Measurements from ENCODE around the gene MAN1A2. TPM values are rescaled to one million over a fixed set of nuclear protein-coding genes. Genes with fewer than 3 reads are reported as not detected.

MAN1A2 gene
- total and polyA plus RNA-seq, 11 donors: 5.1 to 36.5 (median 19.9) TPM

GRCh38 chr1:117500584-117500983 is 133.3 kb downstream of the MAN1A2 start:
- WGBS, 4 donors: 90 to 100% (median 95%) methylated on average over 1 of the region's 1 CpG
- Histone ChIP-seq H3K4me1 (no peaks in the 10 kb centered on the region), H3K27me3 (no peaks in the 10 kb centered on the region), H3K36me3 (peaks cover 0 to 71% (median 35%) of the 10 kb centered on the region in 9 donors), H3K9me3 (no peaks in the 10 kb centered on the region), H3K27ac (no peak overlapping the region), H3K4me3 (no peak overlapping the region)
- ATAC-seq: no peak
- no peak for TF ChIP-seq POLR2A (IDR thresholded peaks at IDR 0.05)
- TF ChIP-seq CTCF (IDR thresholded peaks at IDR 0.05): no peak
- intact Hi-C loops (cut with DNase I): loop anchor here in 1 of 10 donors (10.0 kb wide), 1 partner anchor 384 kb away; no protein-coding TSS in a partner anchor
- no peak for DNase-seq

DNA sequence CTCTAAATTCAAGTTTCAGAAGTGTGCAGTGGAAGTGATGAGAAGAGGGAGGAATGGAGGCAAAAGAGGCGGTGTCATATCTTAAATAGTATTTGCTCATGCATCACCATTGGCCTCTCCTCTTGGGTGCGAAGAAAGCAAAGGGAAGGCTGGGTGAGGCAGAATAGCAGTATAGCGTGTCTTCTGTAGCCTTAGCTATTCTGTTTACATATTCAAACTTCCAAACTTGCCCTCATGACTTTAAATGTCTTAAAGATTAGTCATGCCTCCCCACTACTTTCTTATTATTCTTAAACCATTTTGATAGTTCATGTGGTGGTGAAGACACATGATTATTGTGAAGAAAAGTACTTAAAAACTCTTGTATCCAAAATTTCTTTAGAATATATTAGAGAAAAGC is 134.0 kb downstream of the MAN1A2 start:
- 92 to 99% (median 97%) methylated on average over 3 of the region's 3 CpGs for WGBS, 4 donors
- Histone ChIP-seq H3K9me3 (no peaks in the 10 kb centered on the region), H3K27me3 (no peaks in the 10 kb centered on the region), H3K27ac (no peak overlapping the region), H3K4me3 (no peak overlapping the region), H3K36me3 (peaks cover 0 to 71% (median 42%) of the 10 kb centered on the region in 9 donors), H3K4me1 (no peaks in the 10 kb centered on the region)
- ATAC-seq (no peak), DNase-seq (no peak)
- intact Hi-C loops (cut with DNase I): loop anchor here in 1 of 10 donors (10.0 kb wide), 1 partner anchor 384 kb away; no protein-coding TSS in a partner anchor
- TF ChIP-seq POLR2A (IDR thresholded peaks at IDR 0.05) (no peak), CTCF (IDR thresholded peaks at IDR 0.05) (no peak)

DNA sequence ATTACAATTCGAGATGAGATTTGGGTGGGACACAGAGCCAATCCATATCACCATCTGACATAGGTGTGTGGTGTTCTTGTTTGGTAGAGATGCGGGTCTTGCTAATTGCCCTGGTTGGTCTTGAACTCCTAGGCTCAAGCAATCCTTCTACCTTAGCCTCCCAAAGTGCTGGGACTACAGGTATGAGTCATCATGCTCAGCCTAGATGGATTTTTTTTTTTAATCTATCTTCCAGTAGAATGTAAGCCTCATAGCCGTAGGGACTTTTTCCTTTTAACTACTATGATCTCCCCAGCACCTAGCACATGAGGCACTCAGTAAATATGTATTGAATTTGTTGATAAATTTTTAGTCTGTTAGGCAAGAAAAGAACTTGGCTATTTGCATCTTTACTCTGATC is 144.0 kb downstream of the MAN1A2 start:
- intact Hi-C loops (cut with DNase I): loop anchor here in 8 of 10 donors (5.0 to 10.0 kb wide), 5 partner anchors 161 to 386 kb away; no protein-coding TSS in a partner anchor
- no peak overlapping the region for H3K4me3 ChIP-seq
- no peaks in the 10 kb centered on the region for H3K4me1 ChIP-seq
- DNase-seq: no peak
- no peaks in the 10 kb centered on the region for H3K9me3 ChIP-seq
- H3K36me3 ChIP-seq: peaks cover 0 to 36% (median 20%) of the 10 kb centered on the region in 9 donors
- 83 to 90% (median 85%) methylated on average over 3 of the region's 3 CpGs for WGBS, 4 donors
- H3K27me3 ChIP-seq: no peaks in the 10 kb centered on the region
- no peak for TF ChIP-seq CTCF (IDR thresholded peaks at IDR 0.05)
- no peak for TF ChIP-seq POLR2A (IDR thresholded peaks at IDR 0.05)
- H3K27ac ChIP-seq: no peak overlapping the region
- no peak for ATAC-seq

- Histone ChIP-seq H3K9me3 (no peaks in the 10 kb centered on the region), H3K4me1 (no peaks in the 10 kb centered on the region), H3K36me3 (peaks cover 0 to 29% (median 13%) of the 10 kb centered on the region in 9 donors), H3K27ac (no peak overlapping the region), H3K27me3 (no peaks in the 10 kb centered on the region), H3K4me3 (no peak overlapping the region)
- intact Hi-C loops (cut with DNase I): loop anchor here in 8 of 10 donors (2.0 to 10.0 kb wide), 7 partner anchors 159 to 384 kb away; no protein-coding TSS in a partner anchor
- ATAC-seq (no peak), DNase-seq (no peak)
- 5 to 14% (median 10%) methylated on average over 1 of the region's 1 CpG for WGBS, 4 donors
- peak; percentile 15 to 68 (median 54) for TF ChIP-seq CTCF (IDR thresholded peaks at IDR 0.05)
- TF ChIP-seq POLR2A (IDR thresholded peaks at IDR 0.05): no peak
Observed at GRCh38 chr1:117512728-117513321, 145.6 kb downstream of the MAN1A2 start.

Measured in heart left ventricle (tissue), 16 donors.